Subcutaneous abdominal adipose tissue (tissue), 5 donors: ENCODE measurements around the gene SPTBN1.

Experiments
- H3K27ac ChIP-seq: one replicate; pipeline ENCODE4 v1.7.0; 2013; ENCODE audit warnings: low read depth, mild to moderate bottlenecking, inconsistent platforms, low read length, moderate library complexity
- H3K27me3 ChIP-seq, 5 donors: one replicate each; pipeline ENCODE4 v1.7.0; 2013; ENCODE audit warnings: low read length in 5 of 5, inconsistent platforms in 1 of 5; ENCODE audit not compliant: control insufficient read depth in 5 of 5, insufficient read depth in 4 of 5
- H3K36me3 ChIP-seq, 5 donors: one replicate each; pipeline ENCODE4 v1.7.0; 2013; ENCODE audit warnings: low read length in 5 of 5; ENCODE audit not compliant: control insufficient read depth in 5 of 5, insufficient read depth in 5 of 5
- H3K4me1 ChIP-seq, 5 donors: one replicate each; pipeline ENCODE4 v1.7.0; 2013; ENCODE audit warnings: low read length in 5 of 5, mild to moderate bottlenecking in 3 of 5, moderate library complexity in 1 of 5; ENCODE audit not compliant: control insufficient read depth in 5 of 5, insufficient read depth in 5 of 5
- H3K4me3 ChIP-seq, 5 donors: one replicate each; pipeline ENCODE4 v1.7.0; 2013; ENCODE audit warnings: low read length in 5 of 5, low read depth in 1 of 5
- H3K9ac ChIP-seq, 5 donors: one replicate each; pipeline ENCODE4 v1.7.0; 2013; ENCODE audit warnings: low read length in 5 of 5, mild to moderate bottlenecking in 4 of 5, moderate library complexity in 3 of 5
- H3K9me3 ChIP-seq, 5 donors: one replicate each; pipeline ENCODE4 v1.7.0; 2013; ENCODE audit warnings: low read length in 5 of 5; ENCODE audit not compliant: control insufficient read depth in 5 of 5
- donor health status: healthy.
- donor health status: healthy.
- donor health status: healthy.
- donor health status: healthy.
- donor health status: healthy.

The SPTBN1 gene

GRCh38 chr2:54572262-54572635, 116.1 kb downstream of the SPTBN1 start:
- Histone ChIP-seq H3K4me3 (no peak overlapping the region), H3K36me3 (peaks cover 0 to 9% (median 4%) of the 10 kb centered on the region in 5 donors), H3K27ac (peak overlapping the region; percentile 80), H3K9me3 (no peaks in the 10 kb centered on the region), H3K27me3 (no peaks in the 10 kb centered on the region), H3K4me1 (peaks cover 23 to 81% (median 72%) of the 10 kb centered on the region in 5 donors), H3K9ac (peak overlapping the region in 3 of 5 donors; percentile 6 to 45 (median 32))

GRCh38 chr2:54572636-54573536, 116.8 kb downstream of the SPTBN1 start:
- H3K9ac ChIP-seq: peak overlapping the region; percentile 6 to 50 (median 20)
- peaks cover 24 to 87% (median 78%) of the 10 kb centered on the region in 5 donors for H3K4me1 ChIP-seq
- no peaks in the 10 kb centered on the region for H3K27me3 ChIP-seq
- peak overlapping the region; percentile 80 for H3K27ac ChIP-seq
- no peaks in the 10 kb centered on the region for H3K9me3 ChIP-seq
- H3K36me3 ChIP-seq: peaks cover 0 to 9% (median 4%) of the 10 kb centered on the region in 5 donors
- H3K4me3 ChIP-seq: no peak overlapping the region

GRCh38 chr2:54573537-54573919, 117.4 kb downstream of the SPTBN1 start:
- Histone ChIP-seq H3K27me3 (no peaks in the 10 kb centered on the region), H3K36me3 (peaks cover 0 to 9% (median 4%) of the 10 kb centered on the region in 5 donors), H3K9ac (peak overlapping the region in 3 of 5 donors; percentile 13 to 50 (median 20)), H3K27ac (peak overlapping the region; percentile 80), H3K4me1 (peaks cover 24 to 94% (median 84%) of the 10 kb centered on the region in 5 donors), H3K4me3 (no peak overlapping the region), H3K9me3 (no peaks in the 10 kb centered on the region)

GRCh38 chr2:54574107-54574859, 118.2 kb downstream of the SPTBN1 start:
- Histone ChIP-seq H3K4me1 (peaks cover 24 to 95% (median 82%) of the 10 kb centered on the region in 5 donors), H3K4me3 (no peak overlapping the region), H3K36me3 (peaks cover 0 to 9% (median 4%) of the 10 kb centered on the region in 5 donors), H3K9me3 (no peaks in the 10 kb centered on the region), H3K27ac (peak overlapping the region; percentile 80), H3K27me3 (no peaks in the 10 kb centered on the region), H3K9ac (peak overlapping the region in 1 of 5 donors; percentile 13)

- Histone ChIP-seq H3K4me1 (peaks cover 28 to 95% (median 82%) of the 10 kb centered on the region in 5 donors), H3K9me3 (no peaks in the 10 kb centered on the region), H3K9ac (peak overlapping the region in 1 of 5 donors; percentile 13), H3K36me3 (peaks cover 0 to 9% (median 4%) of the 10 kb centered on the region in 5 donors), H3K4me3 (no peak overlapping the region), H3K27me3 (no peaks in the 10 kb centered on the region), H3K27ac (peak overlapping the region; percentile 80)
Observed at GRCh38 chr2:54574860-54575247, 118.7 kb downstream of the SPTBN1 start.

GRCh38 chr2:54575379-54575888, 119.3 kb downstream of the SPTBN1 start:
- peak overlapping the region; percentile 80 for H3K27ac ChIP-seq
- H3K27me3 ChIP-seq: no peaks in the 10 kb centered on the region
- no peak overlapping the region for H3K4me3 ChIP-seq
- H3K9me3 ChIP-seq: no peaks in the 10 kb centered on the region
- peaks cover 0 to 9% (median 4%) of the 10 kb centered on the region in 5 donors for H3K36me3 ChIP-seq
- H3K9ac ChIP-seq: no peak overlapping the region
- peaks cover 23 to 94% (median 81%) of the 10 kb centered on the region in 5 donors for H3K4me1 ChIP-seq

GRCh38 chr2:54577035-54577434, 120.9 kb downstream of the SPTBN1 start:
- no peaks in the 10 kb centered on the region for H3K27me3 ChIP-seq
- H3K9me3 ChIP-seq: no peaks in the 10 kb centered on the region
- H3K4me1 ChIP-seq: peaks cover 20 to 87% (median 71%) of the 10 kb centered on the region in 5 donors
- H3K9ac ChIP-seq: no peak overlapping the region
- peaks cover 0 to 9% (median 4%) of the 10 kb centered on the region in 5 donors for H3K36me3 ChIP-seq
- H3K4me3 ChIP-seq: no peak overlapping the region
- H3K27ac ChIP-seq: peak overlapping the region; percentile 81

GRCh38 chr2:54577944-54578647, 122.0 kb downstream of the SPTBN1 start:
- H3K9ac ChIP-seq: no peak overlapping the region
- no peaks in the 10 kb centered on the region for H3K27me3 ChIP-seq

GRCh38 chr2:54578648-54579045, 122.5 kb downstream of the SPTBN1 start:
- Histone ChIP-seq H3K9me3 (no peaks in the 10 kb centered on the region), H3K4me1 (peaks cover 17 to 81% (median 59%) of the 10 kb centered on the region in 5 donors), H3K4me3 (no peak overlapping the region), H3K27ac (peak overlapping the region; percentile 81), H3K27me3 (no peaks in the 10 kb centered on the region), H3K36me3 (peaks cover 0 to 13% (median 4%) of the 10 kb centered on the region in 5 donors), H3K9ac (no peak overlapping the region)

More at GRCh38 chr2:54577944-54578647, 122.0 kb downstream of the SPTBN1 start:
- peak overlapping the region; percentile 81 for H3K27ac ChIP-seq
- H3K4me3 ChIP-seq: no peak overlapping the region
- no peaks in the 10 kb centered on the region for H3K9me3 ChIP-seq
- H3K4me1 ChIP-seq: peaks cover 20 to 84% (median 64%) of the 10 kb centered on the region in 5 donors
- peaks cover 0 to 12% (median 4%) of the 10 kb centered on the region in 5 donors for H3K36me3 ChIP-seq
